Stimulated activated naive CD8-positive, alpha-beta T cell treated with anti-CD3 and anti-CD28 coated beads, Interleukin-15, Interleukin-2, amounts not matched to agents 100 U/mL and 50 U/mL, for 24 hours (primary cell): ENCODE results near the gene C11orf68.
A peak's percentile ranks its signal among the peaks of the same experiment; 100 is the strongest.

ENCODE experiments used
- ATAC-seq: fragments of 150-1000 bp; cut with Tn5 transposase; one replicate; pipeline ENCODE4 v1.10.0; 2021
- DNase-seq: peaks from one replicate; pipeline ENCODE4 v3.0.0; 2021

Gene C11orf68

GRCh38 chr11:65871811-65872548, 46.9 kb downstream of the C11orf68 start:
- ATAC-seq (no peak), DNase-seq (no peak)

DNA sequence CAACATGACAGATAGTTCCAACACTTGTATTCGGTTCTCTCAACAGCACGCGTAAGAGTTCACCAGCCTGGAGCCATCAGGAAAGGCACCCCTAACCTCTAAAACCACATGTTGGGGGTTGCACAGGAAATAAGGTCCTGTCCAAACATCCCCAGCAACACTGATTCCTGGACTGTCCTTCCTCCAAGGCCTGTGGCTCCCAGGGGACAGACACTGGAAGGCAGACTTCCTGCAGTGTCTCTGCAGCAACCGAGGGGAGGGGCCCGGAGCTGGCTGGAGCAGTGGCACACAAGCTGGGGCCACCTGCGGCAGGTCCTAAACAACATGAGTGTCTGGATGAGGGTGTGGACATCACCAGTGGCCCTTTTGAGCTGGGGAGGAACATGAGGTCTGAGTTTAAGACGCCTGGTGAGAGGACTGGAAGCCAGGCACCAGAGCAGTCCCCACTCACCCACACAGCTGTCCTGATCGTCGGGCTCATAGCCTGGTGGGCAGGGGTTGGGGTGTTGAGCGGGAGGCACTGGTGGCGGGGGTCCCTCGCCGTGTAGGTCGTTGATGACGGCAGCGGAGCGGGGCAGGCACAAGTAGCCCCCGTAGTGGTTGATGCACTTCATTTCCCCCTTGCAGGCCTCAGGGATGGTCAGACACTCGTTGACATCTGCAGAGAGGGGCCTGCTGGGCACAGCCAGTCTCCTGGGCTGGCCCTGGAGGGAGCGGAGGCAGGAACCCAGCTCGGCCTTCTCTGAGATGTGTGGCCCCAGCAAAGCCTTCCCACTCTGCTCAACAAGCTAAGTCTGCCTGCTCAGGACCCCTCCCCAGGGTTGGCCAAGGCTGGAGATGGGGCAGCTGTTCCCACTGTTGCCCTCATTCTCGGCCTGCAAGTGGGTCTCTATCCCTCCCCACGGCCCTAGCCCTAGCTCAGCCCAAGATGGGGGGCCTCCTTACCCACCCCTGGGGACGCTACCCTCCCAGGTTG, 47.9 kb downstream of the C11orf68 start:
- DNase-seq (no peak), ATAC-seq (no peak)

DNA sequence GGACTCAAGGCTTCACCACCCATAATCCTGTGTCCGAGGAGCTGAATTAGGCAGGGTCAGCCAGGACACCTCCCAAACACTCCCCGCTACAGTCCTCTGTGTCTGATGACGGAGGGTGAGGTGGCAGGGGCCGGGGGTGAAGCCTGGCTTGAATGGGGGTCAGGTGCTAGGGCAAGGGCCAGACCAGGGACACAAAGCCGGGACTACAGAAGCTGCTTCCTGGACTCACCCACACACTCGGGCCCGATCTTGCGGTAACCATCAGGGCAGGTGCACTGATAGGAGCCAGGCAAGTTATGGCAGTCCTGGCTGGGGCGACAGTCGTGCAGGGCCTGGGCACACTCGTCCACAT, 48.6 kb downstream of the C11orf68 start:
- ATAC-seq (no peak), DNase-seq (no peak)

GRCh38 chr11:65869643-65870306, 49.1 kb downstream of the C11orf68 start:
- DNase-seq (no peak), ATAC-seq (no peak)

- no peak for DNase-seq
- ATAC-seq: no peak
Measured at GRCh38 chr11:65868907-65869306, 50.0 kb downstream of the C11orf68 start.

DNA sequence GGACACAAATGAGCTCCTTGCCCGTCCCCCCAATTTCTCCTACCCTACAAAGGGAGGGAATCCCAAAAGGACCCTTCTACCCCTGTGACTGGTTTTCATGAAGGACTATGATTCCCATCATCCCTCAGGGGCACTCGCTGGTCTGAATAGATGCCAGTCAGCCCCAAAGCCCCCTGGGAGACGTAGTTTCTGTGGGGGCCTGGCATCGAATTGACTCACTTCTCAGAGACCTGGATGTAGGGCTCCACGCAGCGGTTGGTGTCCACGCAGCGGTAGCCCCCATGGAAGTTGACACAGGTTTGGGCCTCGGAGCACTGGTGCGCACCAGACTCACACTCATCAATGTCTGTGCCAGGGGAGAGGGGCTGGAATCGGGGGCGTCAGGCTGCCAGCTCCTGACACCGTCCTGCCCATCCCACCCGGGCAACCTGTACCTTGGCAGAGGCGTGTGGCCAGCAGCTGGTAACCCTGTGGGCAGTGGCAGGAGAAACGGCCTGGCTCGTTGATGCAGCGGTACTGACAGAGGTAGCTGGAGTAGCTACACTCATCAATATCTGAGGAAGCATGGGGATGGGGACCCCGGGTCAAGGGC, 50.7 kb downstream of the C11orf68 start:
- ATAC-seq: no peak
- DNase-seq: no peak

GRCh38 chr11:65867284-65868071, 51.4 kb downstream of the C11orf68 start:
- no peak for ATAC-seq

More at GRCh38 chr11:65867284-65868071, 51.4 kb downstream of the C11orf68 start:
- DNase-seq: peak; percentile 63
